Nephron (organoid): Measurements from ENCODE around the gene LIN54.
"Not testable (repeated sequence)": the region's sequence is repeated elsewhere in the genome, so short reads cannot be mapped to it uniquely, and the experiment has no call there.

Experiments used
- H3K27ac Mint-ChIP-seq, 3 experiments: 2 replicates each; pipeline ENCODE4 v1.8.0; 2020; ENCODE audit warnings: mixed read lengths in 3 of 3, mild to moderate bottlenecking in 2 of 3, moderate library complexity in 1 of 3
- H3K27me3 Mint-ChIP-seq: 2 replicates; pipeline ENCODE4 v1.8.0; 2021; ENCODE audit warnings: low read depth, mild to moderate bottlenecking, moderate library complexity, mixed read lengths
- H3K36me3 Mint-ChIP-seq: 2 replicates; pipeline ENCODE4 v1.8.0; 2020; ENCODE audit warnings: low read depth, mixed read lengths
- H3K4me1 Mint-ChIP-seq: 2 replicates; pipeline ENCODE4 v1.8.0; 2020; ENCODE audit warnings: mixed read lengths
- H3K4me3 Mint-ChIP-seq, 3 experiments: 2 replicates each; pipeline ENCODE4 v1.8.0; 2020; ENCODE audit warnings: mild to moderate bottlenecking in 3 of 3, mixed read lengths in 3 of 3, moderate library complexity in 2 of 3
- H3K9me3 Mint-ChIP-seq: 2 replicates; pipeline ENCODE4 v1.8.0; 2020; ENCODE audit warnings: mixed read lengths
- CTCF ChIP-seq, 3 experiments: fragments of 200-600 bp; sonication (generic); IDR thresholded peaks; one replicate each; pipeline ENCODE4 v1.5.0; 2021; ENCODE audit warnings: antibody characterized with exemption in 3 of 3; ENCODE audit not compliant: unreplicated experiment in 3 of 3

Gene LIN54

GRCh38 chr4:83025563-83025962 is 14.9 kb upstream of the LIN54 start:
- Mint-ChIP-seq H3K4me1 (no peaks in the 10 kb centered on the region), H3K9me3 (peaks cover 26% of the 10 kb centered on the region), H3K27me3 (peaks cover 21% of the 10 kb centered on the region), H3K36me3 (no peaks in the 10 kb centered on the region), H3K27ac (no peak overlapping the region), H3K4me3 (no peak overlapping the region)
- TF ChIP-seq CTCF (IDR thresholded peaks at IDR 0.05; ENCODE audit: unreplicated experiment in 3 of 3): no peak

GRCh38 chr4:83024233-83024632 is 13.6 kb upstream of the LIN54 start:
- no peaks in the 10 kb centered on the region for H3K4me1 Mint-ChIP-seq
- TF ChIP-seq CTCF (IDR thresholded peaks at IDR 0.05; ENCODE audit: unreplicated experiment in 3 of 3): no peak
- H3K4me3 Mint-ChIP-seq: no peak overlapping the region
- H3K27me3 Mint-ChIP-seq: peaks cover 19% of the 10 kb centered on the region
- no peaks in the 10 kb centered on the region for H3K36me3 Mint-ChIP-seq
- no peak overlapping the region for H3K27ac Mint-ChIP-seq
- peaks cover 26% of the 10 kb centered on the region for H3K9me3 Mint-ChIP-seq

GRCh38 chr4:83023599-83023998 is 13.0 kb upstream of the LIN54 start:
- not testable (repeated sequence) for H3K4me3 Mint-ChIP-seq, H3K36me3 Mint-ChIP-seq, H3K4me1 Mint-ChIP-seq, H3K27ac Mint-ChIP-seq
- Mint-ChIP-seq H3K27me3 (peaks cover 13% of the 10 kb centered on the region), H3K9me3 (peaks cover 26% of the 10 kb centered on the region)

- H3K36me3 Mint-ChIP-seq: no peaks in the 10 kb centered on the region
These were observed 12.3 kb upstream of the LIN54 start for GRCh38 chr4:83022724-83023450.

GRCh38 chr4:83019794-83020494 is 9.3 kb upstream of the LIN54 start:
- Mint-ChIP-seq H3K36me3 (no peaks in the 10 kb centered on the region), H3K27ac (no peak overlapping the region), H3K9me3 (peaks cover 11% of the 10 kb centered on the region), H3K4me3 (no peak overlapping the region), H3K27me3 (no peaks in the 10 kb centered on the region), H3K4me1 (no peaks in the 10 kb centered on the region)
- no peak for TF ChIP-seq CTCF (IDR thresholded peaks at IDR 0.05; ENCODE audit: unreplicated experiment in 3 of 3)

More at GRCh38 chr4:83022724-83023450, 12.3 kb upstream of the LIN54 start:
- no peak overlapping the region for H3K4me3 Mint-ChIP-seq
- no peaks in the 10 kb centered on the region for H3K4me1 Mint-ChIP-seq
- peaks cover 26% of the 10 kb centered on the region for H3K9me3 Mint-ChIP-seq
- peaks cover 8% of the 10 kb centered on the region for H3K27me3 Mint-ChIP-seq
- TF ChIP-seq CTCF (IDR thresholded peaks at IDR 0.05; ENCODE audit: unreplicated experiment in 3 of 3): no peak
- no peak overlapping the region for H3K27ac Mint-ChIP-seq

- H3K4me3 Mint-ChIP-seq: peak overlapping the region; percentile 88 to 93 (median 92)
- no peaks in the 10 kb centered on the region for H3K36me3 Mint-ChIP-seq
- H3K27ac Mint-ChIP-seq: peak overlapping the region; percentile 89 to 93 (median 93)
- H3K9me3 Mint-ChIP-seq: no peaks in the 10 kb centered on the region
- H3K4me1 Mint-ChIP-seq: peaks cover 36% of the 10 kb centered on the region
- H3K27me3 Mint-ChIP-seq: no peaks in the 10 kb centered on the region
- no peak for TF ChIP-seq CTCF (IDR thresholded peaks at IDR 0.05; ENCODE audit: unreplicated experiment in 3 of 3)
These were observed 3.3 kb upstream of the LIN54 start for GRCh38 chr4:83013902-83014301.
